HK-2 (cell line): ENCODE results near the gene HSD17B2.
"Not testable (repeated sequence)": the region's sequence is repeated elsewhere in the genome, so short reads cannot be mapped to it uniquely, and the experiment has no call there.

Source experiments
- DNase-seq: peaks from one replicate; pipeline ENCODE4 v3.0.0-alpha.2; 2018; ENCODE audit not compliant: unreplicated experiment

Gene HSD17B2

DNA sequence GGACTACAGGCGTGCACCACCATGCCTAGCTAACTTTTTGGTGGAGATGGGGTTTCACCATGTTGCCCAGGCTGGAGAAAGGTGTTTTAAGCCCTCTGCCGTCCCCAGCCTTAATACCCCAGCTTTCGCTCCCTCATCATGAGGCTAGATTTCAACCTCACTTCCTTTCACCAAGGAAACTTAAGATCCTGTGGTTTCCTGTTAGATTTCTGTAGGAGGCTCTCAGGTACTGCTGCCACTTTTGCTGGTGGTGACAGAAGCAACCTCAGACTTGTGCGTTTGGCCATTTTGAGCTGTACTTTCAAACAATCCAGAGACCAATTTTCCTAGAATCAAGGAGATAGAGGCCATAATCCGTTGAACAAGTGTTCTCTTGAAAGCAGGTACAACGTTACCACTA, 98.7 kb downstream of the HSD17B2 start:
- DNase-seq: no peak

- no peak for DNase-seq
Measured at GRCh38 chr16:82134846-82135245, 99.8 kb downstream of the HSD17B2 start.

- DNase-seq: peak; percentile 32
Measured at GRCh38 chr16:82135844-82136243, 100.8 kb downstream of the HSD17B2 start.

DNA sequence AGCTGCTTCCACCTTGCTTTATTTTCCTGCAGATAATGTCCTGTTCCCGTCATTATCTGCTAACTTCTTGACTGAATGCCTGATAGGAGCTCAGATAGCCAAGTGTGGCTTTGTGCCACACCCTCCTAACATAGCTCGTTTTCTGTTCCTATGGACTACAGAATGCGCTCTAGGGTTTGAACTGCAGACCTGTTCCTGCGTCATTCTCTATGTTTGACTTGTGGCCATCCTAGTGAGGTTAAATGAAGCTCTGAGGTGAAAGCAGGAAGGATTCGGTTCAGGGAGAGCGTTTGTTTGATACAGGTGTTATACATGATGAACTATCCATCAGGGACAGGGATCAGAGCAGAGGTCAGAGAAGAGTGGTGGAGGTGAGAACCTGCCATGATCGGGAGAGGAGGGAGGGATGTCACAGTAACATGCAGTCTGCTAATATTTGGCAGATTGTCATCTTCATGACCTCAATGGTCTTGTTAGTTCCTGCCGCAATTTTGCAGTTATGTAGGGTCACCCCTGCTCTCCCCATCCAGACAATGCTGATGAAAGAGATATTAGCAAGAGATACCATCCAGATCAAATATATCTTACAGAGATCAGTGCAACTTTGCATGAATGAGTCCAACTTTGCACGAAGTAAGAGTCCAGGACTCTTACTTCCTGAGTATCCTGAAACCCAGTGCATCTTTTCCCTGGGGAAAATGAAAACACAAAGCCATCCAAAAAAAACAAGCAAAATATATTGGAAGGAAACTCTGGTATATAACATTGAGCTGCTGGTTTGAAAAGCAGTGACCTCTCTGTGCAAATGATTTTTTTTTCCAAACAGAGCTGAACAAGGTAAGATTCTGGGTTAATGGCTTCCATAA, 102.1 kb downstream of the HSD17B2 start:
- DNase-seq: no peak

DNA sequence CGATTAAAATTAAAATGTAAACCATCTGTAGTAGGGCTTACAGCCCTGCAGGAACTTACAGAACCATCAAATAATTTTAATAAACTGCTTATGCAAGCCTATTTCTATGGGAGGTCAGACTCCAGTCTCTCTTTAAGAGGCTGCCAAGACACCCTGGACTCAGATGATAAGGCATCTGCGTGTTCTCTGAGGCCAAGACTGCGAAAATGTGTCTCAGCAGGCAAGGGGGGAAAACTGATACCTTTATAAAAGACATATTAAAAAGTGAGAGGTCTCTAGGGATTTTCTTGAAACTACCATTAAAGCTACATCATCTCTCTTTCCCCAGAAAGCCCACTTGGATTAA, 102.7 kb downstream of the HSD17B2 start:
- DNase-seq: no peak

DNA sequence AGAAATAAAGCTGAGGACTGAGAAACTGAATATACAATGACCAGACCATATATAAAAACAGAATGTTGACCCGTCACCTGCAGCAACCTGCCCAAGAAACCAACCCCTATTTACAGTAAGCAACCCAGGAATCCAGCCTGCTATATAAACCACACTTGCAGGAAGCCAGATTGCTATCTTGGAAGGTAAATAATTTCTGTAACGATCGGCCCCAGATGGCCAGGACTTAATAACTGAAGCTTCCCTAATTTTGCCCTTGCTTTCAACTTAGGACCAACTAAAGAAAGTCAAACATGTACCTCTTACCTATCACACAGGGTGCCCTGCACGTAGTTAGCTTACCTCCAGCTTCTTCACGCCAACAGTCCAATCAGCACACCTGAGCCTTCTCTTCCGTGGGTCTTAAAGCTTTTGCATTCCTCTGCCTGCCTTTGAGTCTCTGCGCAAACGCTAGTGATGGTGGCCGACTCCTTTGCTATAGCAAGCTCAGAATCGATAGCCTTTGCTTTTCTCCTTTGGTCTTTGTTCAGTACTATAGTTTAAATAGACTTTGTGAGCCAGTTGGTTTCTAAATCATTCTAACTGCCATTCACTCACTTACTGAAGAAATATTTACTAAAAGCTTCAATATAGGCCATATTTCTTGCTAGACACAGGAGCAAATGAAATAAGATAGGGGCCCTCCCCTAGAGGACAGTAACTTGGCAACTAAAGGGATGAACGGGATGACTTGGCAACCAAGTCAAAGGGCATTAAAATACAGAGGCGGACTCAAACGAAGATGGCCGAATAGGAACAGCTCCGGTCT, 103.6 kb downstream of the HSD17B2 start:
- no peak for DNase-seq

GRCh38 chr16:82139286-82139571, 104.2 kb downstream of the HSD17B2 start:
- not testable (repeated sequence) for DNase-seq

DNA sequence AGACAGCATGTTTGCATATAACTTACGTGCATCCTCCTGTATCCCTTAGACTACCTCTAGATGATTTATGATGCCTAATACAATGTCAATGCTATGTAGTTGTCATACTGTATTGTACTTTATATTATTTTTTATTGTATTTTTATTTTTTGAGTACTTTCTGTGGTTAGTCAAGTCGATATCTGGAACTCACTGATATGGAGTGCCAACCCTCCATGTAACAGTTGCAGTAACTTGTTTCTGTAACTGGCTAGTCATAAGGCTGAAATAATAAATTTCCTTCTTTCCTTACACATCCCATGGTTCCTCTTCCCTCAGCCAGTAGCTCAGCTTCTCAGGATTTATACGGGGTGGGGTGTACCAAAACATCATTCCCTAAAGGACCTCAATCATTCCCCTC, 111.5 kb downstream of the HSD17B2 start:
- DNase-seq: no peak

GRCh38 chr16:82146957-82147356, 111.9 kb downstream of the HSD17B2 start:
- DNase-seq: no peak

GRCh38 chr16:82147546-82147945, 112.5 kb downstream of the HSD17B2 start:
- DNase-seq: no peak
